Measurements from ENCODE around the gene SLC3A2.

GRCh38 chr11:62874851-62875250 is 5.8 kb upstream of the SLC3A2 start:
- TF ChIP-seq POLR2A (IDR thresholded peaks at IDR 0.05; ENCODE audit: low read depth, low read length) (no peak), EZH2 (IDR thresholded peaks at IDR 0.05; ENCODE audit: borderline replicate concordance, low read depth, low read length, severe bottlenecking) (no peak), CTCF (IDR thresholded peaks at IDR 0.05; ENCODE audit: extremely low read depth in 1 of 2, insufficient read depth in 1 of 2, low read depth in 1 of 2, low read length in 2 of 2) (no peak), POLR2AphosphoS5 (IDR thresholded peaks at IDR 0.05; ENCODE audit: insufficient read depth, low read depth, low read length) (no peak), MAX (IDR thresholded peaks at IDR 0.05; ENCODE audit: insufficient read depth, insufficient read length) (no peak), JUN (IDR thresholded peaks at IDR 0.05; ENCODE audit: borderline replicate concordance, insufficient read depth, insufficient read length, low read depth) (no peak), GATA2 (IDR thresholded peaks at IDR 0.05; ENCODE audit: insufficient read depth, insufficient read length, low read depth, low read length) (no peak), MYC (IDR thresholded peaks at IDR 0.05; ENCODE audit: low read depth, low read length) (no peak)

All from endothelial cell of umbilical vein (primary cell).